Mesothelial cell of epicardium (in vitro differentiated cells): ENCODE measurements around the gene PDXDC1. TPM values are rescaled to one million over a fixed set of nuclear protein-coding genes. Genes with fewer than 3 reads are reported as not detected.
"Not testable (repeated sequence)": the region's sequence is repeated elsewhere in the genome, so short reads cannot be mapped to it uniquely, and the experiment has no call there.

Experiments
- DNase-seq, 2 experiments: peaks; one replicate each; pipeline ENCODE4 v3.0.0; 2021; ENCODE audit warnings: low spot score in 2 of 2; ENCODE audit not compliant: unreplicated experiment in 2 of 2
- H3K27ac Mint-ChIP-seq: 2 replicates; pipeline ENCODE4 v1.8.0; 2021; ENCODE audit warnings: mixed read lengths
- H3K27me3 Mint-ChIP-seq: 2 replicates; pipeline ENCODE4 v1.8.0; 2021; ENCODE audit warnings: low read depth, mixed read lengths
- H3K36me3 Mint-ChIP-seq: 2 replicates; pipeline ENCODE4 v1.8.0; 2021; ENCODE audit warnings: mixed read lengths
- H3K4me1 Mint-ChIP-seq: 2 replicates; pipeline ENCODE4 v1.8.0; 2021; ENCODE audit warnings: mixed read lengths
- H3K4me3 Mint-ChIP-seq: 2 replicates; pipeline ENCODE4 v1.8.0; 2021; ENCODE audit warnings: mild to moderate bottlenecking, moderate library complexity, mixed read lengths
- H3K9me3 Mint-ChIP-seq: 2 replicates; pipeline ENCODE4 v1.8.0; 2021; ENCODE audit warnings: mixed read lengths
- total RNA-seq: library from RNA; stranded (reverse); gene quantifications from 3 replicates; pipeline ENCODE4 v1.2.1, GENCODE V29; 2021
- TF ChIP-seq, protein P1 (sequence below): fragments of 200-600 bp; sonication (generic); IDR thresholded peaks from one replicate; pipeline ENCODE4 v1.5.0; 2021; ENCODE audit warnings: antibody characterized with exemption; ENCODE audit not compliant: unreplicated experiment

The PDXDC1 gene
- total RNA-seq, 1 donor from 2014 or later, result 115 TPM

GRCh38 chr16:14963281-14964173 is 11.3 kb upstream of the PDXDC1 start:
- DNase-seq, result no peak
- Mint-ChIP-seq H3K4me3 (no peak overlapping the region), H3K9me3 (peaks cover 6% of the 10 kb centered on the region), H3K36me3 (no peaks in the 10 kb centered on the region), H3K4me1 (no peaks in the 10 kb centered on the region), H3K27ac (no peak overlapping the region), H3K27me3 (peaks cover 33% of the 10 kb centered on the region)
- TF ChIP-seq, protein P1, sequence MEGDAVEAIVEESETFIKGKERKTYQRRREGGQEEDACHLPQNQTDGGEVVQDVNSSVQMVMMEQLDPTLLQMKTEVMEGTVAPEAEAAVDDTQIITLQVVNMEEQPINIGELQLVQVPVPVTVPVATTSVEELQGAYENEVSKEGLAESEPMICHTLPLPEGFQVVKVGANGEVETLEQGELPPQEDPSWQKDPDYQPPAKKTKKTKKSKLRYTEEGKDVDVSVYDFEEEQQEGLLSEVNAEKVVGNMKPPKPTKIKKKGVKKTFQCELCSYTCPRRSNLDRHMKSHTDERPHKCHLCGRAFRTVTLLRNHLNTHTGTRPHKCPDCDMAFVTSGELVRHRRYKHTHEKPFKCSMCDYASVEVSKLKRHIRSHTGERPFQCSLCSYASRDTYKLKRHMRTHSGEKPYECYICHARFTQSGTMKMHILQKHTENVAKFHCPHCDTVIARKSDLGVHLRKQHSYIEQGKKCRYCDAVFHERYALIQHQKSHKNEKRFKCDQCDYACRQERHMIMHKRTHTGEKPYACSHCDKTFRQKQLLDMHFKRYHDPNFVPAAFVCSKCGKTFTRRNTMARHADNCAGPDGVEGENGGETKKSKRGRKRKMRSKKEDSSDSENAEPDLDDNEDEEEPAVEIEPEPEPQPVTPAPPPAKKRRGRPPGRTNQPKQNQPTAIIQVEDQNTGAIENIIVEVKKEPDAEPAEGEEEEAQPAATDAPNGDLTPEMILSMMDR, result no peak

DNA sequence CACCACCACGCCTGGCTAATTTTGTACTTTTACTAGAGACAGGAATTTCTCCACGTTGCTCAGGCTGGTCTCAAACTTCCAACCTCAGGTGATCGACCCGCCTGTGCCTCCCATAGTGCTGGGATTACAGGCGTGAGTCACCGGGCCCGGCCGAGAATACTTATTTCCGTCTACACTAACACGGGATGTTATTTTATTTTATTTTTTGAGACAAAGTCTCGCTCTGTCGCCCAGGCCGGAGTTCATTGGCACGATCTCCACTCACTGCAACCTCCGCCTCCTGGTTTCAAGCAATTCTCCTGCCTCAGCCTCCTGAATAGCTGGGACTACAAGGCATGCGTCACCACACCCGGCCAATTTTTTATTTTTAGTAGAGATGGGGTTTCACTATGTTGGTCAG is 9.5 kb upstream of the PDXDC1 start:
- Mint-ChIP-seq H3K4me3 (no peak overlapping the region), H3K9me3 (peaks cover 6% of the 10 kb centered on the region), H3K27ac (no peak overlapping the region), H3K27me3 (peaks cover 29% of the 10 kb centered on the region), H3K4me1 (no peaks in the 10 kb centered on the region), H3K36me3 (no peaks in the 10 kb centered on the region)
- no peak for DNase-seq
- TF ChIP-seq, protein P1, result no peak

DNA sequence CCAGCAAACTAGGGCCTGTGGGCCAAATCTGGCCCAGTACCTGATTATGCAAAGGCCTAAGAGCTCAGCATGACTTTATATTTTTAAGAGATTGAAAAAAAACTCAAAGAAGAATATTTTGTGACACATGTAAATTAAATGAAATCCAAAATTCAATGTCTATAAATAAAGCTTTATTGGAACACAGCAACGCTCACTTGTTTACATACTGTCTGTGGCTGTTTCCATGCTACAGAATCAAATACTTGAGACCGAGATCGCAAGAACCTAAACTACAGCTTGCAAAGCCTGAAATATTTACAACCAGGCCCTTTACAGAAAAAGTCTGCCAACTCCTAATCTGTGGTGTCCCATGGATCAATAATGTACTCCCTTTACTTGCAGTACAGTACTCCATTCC is 5.0 kb upstream of the PDXDC1 start:
- not testable (repeated sequence) for H3K4me1 Mint-ChIP-seq, H3K27ac Mint-ChIP-seq, H3K4me3 Mint-ChIP-seq, H3K36me3 Mint-ChIP-seq, DNase-seq, H3K27me3 Mint-ChIP-seq, H3K9me3 Mint-ChIP-seq

DNA sequence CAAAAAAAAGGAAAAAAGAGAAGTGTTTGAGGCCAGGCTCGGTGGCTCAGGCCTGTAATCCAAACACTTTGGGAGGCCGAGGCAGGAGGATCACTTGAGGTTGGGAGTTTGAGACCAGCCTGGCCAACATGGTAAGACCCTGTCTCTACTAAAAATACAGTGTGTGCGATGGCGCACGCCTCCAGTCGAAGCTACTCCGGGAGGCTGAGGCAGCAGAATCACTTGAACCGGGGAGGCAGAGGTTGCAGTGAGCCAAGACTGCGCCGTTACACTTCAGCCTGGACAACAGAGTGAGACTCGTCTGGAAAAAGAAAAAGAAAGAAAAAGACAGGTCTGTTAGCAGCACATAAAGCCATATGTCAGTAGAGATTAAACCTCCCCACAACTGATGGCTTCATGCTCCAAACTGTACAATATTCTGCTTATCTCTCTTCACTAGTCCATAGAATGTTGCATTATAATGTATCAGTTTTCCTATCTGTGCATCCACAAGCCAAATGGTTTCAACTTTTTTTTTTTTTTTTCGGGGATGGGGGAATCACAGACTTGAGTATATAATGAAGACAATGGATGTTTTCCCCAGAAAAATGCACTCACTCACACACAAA is 3.1 kb upstream of the PDXDC1 start:
- H3K27ac Mint-ChIP-seq, DNase-seq, H3K36me3 Mint-ChIP-seq, H3K27me3 Mint-ChIP-seq, H3K4me3 Mint-ChIP-seq, H3K9me3 Mint-ChIP-seq: not testable (repeated sequence)
- peaks cover 11% of the 10 kb centered on the region for H3K4me1 Mint-ChIP-seq

DNA sequence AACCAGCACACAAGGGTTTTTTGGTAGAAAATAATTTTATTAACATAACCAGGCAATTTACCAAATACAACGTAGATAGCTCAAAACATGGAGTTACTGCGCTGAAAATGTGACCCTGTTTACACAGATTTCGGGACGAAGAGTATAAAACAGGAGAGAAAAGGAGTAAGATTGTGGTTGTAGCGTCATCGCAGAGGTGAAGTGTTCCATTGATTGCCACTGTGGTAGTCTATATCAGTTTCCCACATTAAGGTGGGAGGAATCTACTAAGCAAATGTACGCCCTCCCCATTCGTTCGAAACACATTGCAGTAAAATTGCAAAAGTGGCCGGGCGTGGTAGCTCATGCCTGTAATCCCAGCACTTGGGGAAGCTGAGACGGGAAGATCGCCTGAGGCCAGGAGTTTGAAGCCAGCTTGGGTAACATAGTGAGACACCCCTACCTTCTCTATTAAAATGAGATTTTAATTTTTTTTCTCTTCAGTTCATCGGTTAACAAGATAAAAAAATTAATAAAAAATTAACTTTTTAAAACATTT is 972 bp upstream of the PDXDC1 start:
- DNase-seq, H3K36me3 Mint-ChIP-seq, H3K27me3 Mint-ChIP-seq, H3K9me3 Mint-ChIP-seq: not testable (repeated sequence)
- H3K4me1 Mint-ChIP-seq, result peaks cover 18% of the 10 kb centered on the region
- peak overlapping the region; percentile 91 for H3K4me3 Mint-ChIP-seq
- peak overlapping the region; percentile 43 for H3K27ac Mint-ChIP-seq

GRCh38 chr16:14974331-14974655 is 533 bp upstream of the PDXDC1 start:
- H3K36me3 Mint-ChIP-seq, H3K9me3 Mint-ChIP-seq, H3K27me3 Mint-ChIP-seq, DNase-seq: not testable (repeated sequence)
- H3K27ac Mint-ChIP-seq, result peak overlapping the region; percentile 96
- peaks cover 18% of the 10 kb centered on the region for H3K4me1 Mint-ChIP-seq
- peak overlapping the region; percentile 91 for H3K4me3 Mint-ChIP-seq

- Mint-ChIP-seq H3K4me3 (peak overlapping the region; percentile 91), H3K4me1 (peaks cover 24% of the 10 kb centered on the region), H3K27ac (peak overlapping the region; percentile 88)
- TF ChIP-seq, protein P1, result peak; percentile 42
- not testable (repeated sequence) for H3K27me3 Mint-ChIP-seq, H3K36me3 Mint-ChIP-seq, H3K9me3 Mint-ChIP-seq
- DNase-seq, result peak in 1 of 2 experiments; percentile 63
Measured at GRCh38 chr16:14975418-14976194, 780 bp downstream of the PDXDC1 start.

DNA sequence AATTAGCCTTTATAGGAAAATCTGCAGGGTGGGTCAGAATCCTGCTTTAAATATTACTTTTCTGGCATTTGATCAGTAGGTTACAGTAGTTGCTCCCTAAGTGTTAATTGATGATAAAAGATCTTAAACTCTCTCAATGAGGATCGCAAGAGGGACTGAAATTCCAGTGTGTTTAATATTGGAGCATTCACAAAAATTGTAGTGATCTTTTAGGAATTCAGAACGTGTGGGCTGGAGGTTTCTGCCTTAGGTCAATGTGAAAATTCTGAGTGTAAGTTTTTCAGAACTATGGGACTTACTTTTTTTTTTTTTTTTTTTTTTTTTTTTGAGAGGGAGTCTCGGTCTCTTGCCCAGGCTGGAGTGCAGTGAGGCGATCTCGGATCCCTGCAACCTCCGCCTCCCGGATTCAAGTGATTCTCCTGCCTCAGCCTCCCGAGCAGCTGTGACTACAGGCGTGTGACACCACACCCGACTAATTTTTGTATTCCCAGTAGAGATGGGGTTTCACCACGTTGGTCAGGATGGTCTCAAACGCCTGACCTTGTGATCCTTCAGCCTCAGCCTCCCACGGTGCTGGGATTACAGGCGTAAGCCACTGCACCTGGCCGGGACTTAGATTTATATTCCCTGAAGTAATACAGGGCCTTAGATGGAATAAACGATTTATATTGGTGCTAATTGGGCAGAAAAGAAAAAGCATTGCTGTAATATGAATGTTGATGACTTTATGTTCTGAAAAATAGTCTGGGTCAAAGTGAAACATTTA is 2.3 kb downstream of the PDXDC1 start:
- H3K4me1 Mint-ChIP-seq, result peaks cover 35% of the 10 kb centered on the region
- not testable (repeated sequence) for DNase-seq, H3K9me3 Mint-ChIP-seq, H3K27ac Mint-ChIP-seq, H3K36me3 Mint-ChIP-seq, H3K27me3 Mint-ChIP-seq
- H3K4me3 Mint-ChIP-seq, result peak overlapping the region; percentile 33

DNA sequence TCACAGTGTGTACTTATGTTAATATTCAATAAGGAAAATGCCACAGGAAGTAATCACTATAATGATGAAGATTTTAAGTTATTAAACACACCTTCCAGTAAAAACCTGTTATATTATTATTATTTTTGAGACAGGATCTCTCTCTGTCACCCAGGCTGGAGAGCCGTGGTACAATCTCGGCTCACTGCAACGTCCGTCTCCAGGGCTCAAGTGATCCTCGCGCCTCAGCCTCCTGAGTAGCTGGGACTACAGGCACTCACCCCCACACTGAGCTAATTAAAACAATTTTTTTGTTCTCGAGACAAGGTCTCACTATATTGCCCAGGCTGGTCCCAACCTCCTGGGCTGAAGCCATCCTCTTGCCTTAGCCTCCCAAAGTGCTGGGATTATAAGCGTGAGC is 3.5 kb downstream of the PDXDC1 start:
- H3K27me3 Mint-ChIP-seq, DNase-seq, H3K36me3 Mint-ChIP-seq, H3K4me3 Mint-ChIP-seq, H3K27ac Mint-ChIP-seq, H3K9me3 Mint-ChIP-seq: not testable (repeated sequence)
- H3K4me1 Mint-ChIP-seq, result peaks cover 41% of the 10 kb centered on the region

DNA sequence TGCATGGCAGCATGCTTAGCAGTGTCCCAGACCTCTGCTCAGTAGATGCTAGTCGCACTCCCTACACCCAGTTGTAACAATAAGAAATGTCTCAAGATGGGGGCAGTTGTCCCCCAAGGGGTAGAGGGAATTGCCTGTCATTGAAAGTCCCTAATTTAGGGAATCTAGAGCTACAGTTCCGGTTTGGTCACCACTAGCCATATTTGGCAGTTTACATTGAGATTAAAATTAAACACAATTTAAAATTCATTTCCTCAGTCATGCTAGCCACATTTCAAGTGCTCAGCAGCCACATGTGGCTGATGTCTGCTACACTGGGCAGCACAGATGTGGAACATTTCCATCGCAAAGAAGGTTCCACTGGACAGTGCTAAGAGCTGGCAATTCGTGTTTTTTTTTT is 4.1 kb downstream of the PDXDC1 start:
- peaks cover 41% of the 10 kb centered on the region for H3K4me1 Mint-ChIP-seq
- H3K4me3 Mint-ChIP-seq, H3K36me3 Mint-ChIP-seq, H3K27me3 Mint-ChIP-seq, DNase-seq, H3K27ac Mint-ChIP-seq, H3K9me3 Mint-ChIP-seq: not testable (repeated sequence)
